ENCODE measurements around the gene GFRA4. TPM values are rescaled to one million over a fixed set of nuclear protein-coding genes. Genes with fewer than 3 reads are reported as not detected.

The GFRA4 gene
- total and polyA plus RNA-seq, 2 donors (not counting 1 experiment from before 2014, with no cell fraction given), result not detected

- no peaks in the 10 kb centered on the region for H4K20me1 ChIP-seq (ENCODE audit: control insufficient read depth, insufficient read depth, low read length, poor library complexity, severe bottlenecking)
- H3K4me3 Mint-ChIP-seq, result no peak within 1 kb of the TSS
- ChIA-PET CTCF (no interaction called here), POLR2A (no interaction called here)
- TF ChIP-seq EZH2 (IDR thresholded peaks at IDR 0.05; ENCODE audit: borderline replicate concordance, insufficient read depth, low read depth, low read length, poor library complexity, severe bottlenecking) (no peak), CTCF (IDR thresholded peaks at IDR 0.05) (no peak)
- intact Hi-C loops (cut with micrococcal nuclease), result no loop called here
- no peaks in the 10 kb centered on the region for H3K9me3 Mint-ChIP-seq (ENCODE audit: insufficient read depth)
- no peak within 1 kb of the TSS for H2AFZ ChIP-seq (ENCODE audit: insufficient read depth, low read depth, low read length, poor library complexity, severe bottlenecking)
- H3K4me1 Mint-ChIP-seq, result no peaks in the 10 kb centered on the region
- H3K79me2 ChIP-seq (ENCODE audit: control insufficient read depth, insufficient read depth, low read length), result no peaks in the 10 kb centered on the region
- H3K4me1 ChIP-seq (ENCODE audit: control insufficient read depth in 2 of 2, insufficient read depth in 2 of 2, low read length in 2 of 2), result no peaks in the 10 kb centered on the region
- peaks cover 0 to 17% (median 0%) of the 10 kb centered on the region in 4 experiments for H3K27me3 ChIP-seq (replicated peaks in 1 of 4; ENCODE audit: control extremely low read depth in 1 of 4, control insufficient read depth in 3 of 4, insufficient read depth in 4 of 4, low read length in 3 of 4)
- H3K36me3 ChIP-seq (replicated peaks in 1 of 2; ENCODE audit: control extremely low read depth in 1 of 2, control insufficient read depth in 1 of 2, extremely low read depth in 1 of 2, insufficient read depth in 2 of 2, low read length in 1 of 2), result no peaks in the 10 kb centered on the region
- 50% methylated on average over 13 of the region's 15 CpGs for WGBS (ENCODE audit: insufficient coverage)
- H3K9me3 ChIP-seq (ENCODE audit: control extremely low read depth in 1 of 3, control insufficient read depth in 2 of 3, insufficient read depth in 1 of 3, low read length in 2 of 3), result no peaks in the 10 kb centered on the region
- DNase-seq (no peak), ATAC-seq (ENCODE audit: low read depth) (no peak)
- H3K9ac ChIP-seq (ENCODE audit: low read length), result no peak within 1 kb of the TSS
- H3K27ac Mint-ChIP-seq, result no peak within 1 kb of the TSS
- H3K27ac ChIP-seq (ENCODE audit: low read length in 2 of 2), result no peak within 1 kb of the TSS
- no peak within 1 kb of the TSS for H3K4me3 ChIP-seq (ENCODE audit: control extremely low read depth in 1 of 5, extremely low read depth in 1 of 5, insufficient read depth in 1 of 5, low read depth in 2 of 5, low read length in 4 of 5)
- no peak within 1 kb of the TSS for H3K4me2 ChIP-seq (replicated peaks; ENCODE audit: low read depth, low read length, poor library complexity, severe bottlenecking)
- peaks cover 20% of the 10 kb centered on the region for H3K27me3 Mint-ChIP-seq
Observed at GRCh38 chr20:3712279-3712873, 49.2 kb upstream of the GFRA4 start, which contains the start of gene SIGLEC1. Gene SIGLEC1 (minus strand): TSS chr20:3712600. CDS start chr20:3707128, 5,472 bp downstream.

GRCh38 chr20:3711484-3711941 is 48.3 kb upstream of the GFRA4 start:
- Mint-ChIP-seq H3K27me3 (peaks cover 17% of the 10 kb centered on the region), H3K4me1 (no peaks in the 10 kb centered on the region), H3K4me3 (no peak overlapping the region), H3K9me3 (ENCODE audit: insufficient read depth) (no peaks in the 10 kb centered on the region), H3K27ac (no peak overlapping the region)
- whole genome bisulfite sequencing (ENCODE audit: insufficient coverage), result 94% methylated on average over 3 of the region's 4 CpGs
- Histone ChIP-seq H3K4me2 (replicated peaks; ENCODE audit: low read depth, low read length, poor library complexity, severe bottlenecking) (no peak overlapping the region), H3K9me3 (ENCODE audit: control extremely low read depth in 1 of 3, control insufficient read depth in 2 of 3, insufficient read depth in 1 of 3, low read length in 2 of 3) (no peaks in the 10 kb centered on the region), H3K4me1 (ENCODE audit: control insufficient read depth in 2 of 2, insufficient read depth in 2 of 2, low read length in 2 of 2) (no peaks in the 10 kb centered on the region), H3K27me3 (replicated peaks in 1 of 4; ENCODE audit: control extremely low read depth in 1 of 4, control insufficient read depth in 3 of 4, insufficient read depth in 4 of 4, low read length in 3 of 4) (peaks cover 0 to 17% (median 0%) of the 10 kb centered on the region in 4 experiments), H4K20me1 (ENCODE audit: control insufficient read depth, insufficient read depth, low read length, poor library complexity, severe bottlenecking) (no peaks in the 10 kb centered on the region), H3K79me2 (ENCODE audit: control insufficient read depth, insufficient read depth, low read length) (no peaks in the 10 kb centered on the region), H3K36me3 (replicated peaks in 1 of 2; ENCODE audit: control extremely low read depth in 1 of 2, control insufficient read depth in 1 of 2, extremely low read depth in 1 of 2, insufficient read depth in 2 of 2, low read length in 1 of 2) (no peaks in the 10 kb centered on the region), H2AFZ (ENCODE audit: insufficient read depth, low read depth, low read length, poor library complexity, severe bottlenecking) (no peak overlapping the region), H3K4me3 (ENCODE audit: control extremely low read depth in 1 of 5, extremely low read depth in 1 of 5, insufficient read depth in 1 of 5, low read depth in 2 of 5, low read length in 4 of 5) (no peak overlapping the region), H3K27ac (ENCODE audit: low read length in 2 of 2) (no peak overlapping the region), H3K9ac (ENCODE audit: low read length) (no peak overlapping the region)
- intact Hi-C loops (cut with micrococcal nuclease), result loop anchor here (2.0 kb wide), 1 partner anchor 35 kb away; no protein-coding TSS in a partner anchor
- DNase-seq (no peak), ATAC-seq (ENCODE audit: low read depth) (no peak)
- CTCF ChIA-PET, result interaction anchor here (0.8 to 2.5 kb wide), 12 partner anchors 9 to 493 kb away, joined by 3 to 13 read pairs (median 4); partner anchors contain the start of gene ADISSP
- TF ChIP-seq CTCF (IDR thresholded peaks at IDR 0.05), result no peak
- no peak for TF ChIP-seq EZH2 (IDR thresholded peaks at IDR 0.05; ENCODE audit: borderline replicate concordance, insufficient read depth, low read depth, low read length, poor library complexity, severe bottlenecking)
- POLR2A ChIA-PET, result no interaction called here

Data from B cell (primary cell).